Hippocampal formation (tissue), 2 donors: ENCODE results near the gene HOXC9.

Source experiments
- DNase-seq, 2 donors: peaks; one replicate each; lab custom pipeline; 2025; lab: John Stamatoyannopoulos, UW

The HOXC9 gene

DNA sequence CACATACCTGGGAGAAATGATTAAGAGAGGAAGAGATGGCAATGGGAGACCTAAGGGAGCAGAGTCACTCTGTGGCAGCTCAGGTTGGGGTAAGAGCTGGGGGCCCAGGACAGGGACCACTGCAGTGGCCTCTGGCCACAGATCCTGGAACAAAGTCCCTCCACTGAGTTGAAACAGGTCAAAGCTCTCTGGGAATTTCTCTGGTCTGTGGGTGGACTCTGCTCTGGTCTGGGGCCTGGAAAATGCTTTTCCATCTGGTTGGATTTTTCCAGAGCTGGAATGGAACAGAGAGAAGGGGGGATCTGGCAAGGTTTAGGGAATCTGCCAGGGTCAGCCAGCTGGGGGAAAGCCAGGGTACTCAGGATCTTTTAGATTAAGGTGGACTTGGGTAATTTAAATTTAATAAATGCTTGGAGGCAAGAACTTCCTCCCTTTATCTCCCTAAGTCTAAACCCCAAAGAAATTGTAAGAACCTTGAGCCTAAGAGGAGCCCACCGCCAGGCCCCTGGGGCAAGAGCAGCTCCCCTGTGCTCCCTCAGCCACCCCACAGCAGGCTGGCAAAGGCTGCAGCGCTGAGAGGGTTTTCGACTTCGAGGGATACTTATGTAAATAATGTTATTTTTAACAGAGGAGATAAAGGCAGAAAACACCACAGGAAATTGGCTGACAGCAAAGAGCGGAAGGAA, 11.3 kb upstream of the HOXC9 start:
- no peak for DNase-seq

DNA sequence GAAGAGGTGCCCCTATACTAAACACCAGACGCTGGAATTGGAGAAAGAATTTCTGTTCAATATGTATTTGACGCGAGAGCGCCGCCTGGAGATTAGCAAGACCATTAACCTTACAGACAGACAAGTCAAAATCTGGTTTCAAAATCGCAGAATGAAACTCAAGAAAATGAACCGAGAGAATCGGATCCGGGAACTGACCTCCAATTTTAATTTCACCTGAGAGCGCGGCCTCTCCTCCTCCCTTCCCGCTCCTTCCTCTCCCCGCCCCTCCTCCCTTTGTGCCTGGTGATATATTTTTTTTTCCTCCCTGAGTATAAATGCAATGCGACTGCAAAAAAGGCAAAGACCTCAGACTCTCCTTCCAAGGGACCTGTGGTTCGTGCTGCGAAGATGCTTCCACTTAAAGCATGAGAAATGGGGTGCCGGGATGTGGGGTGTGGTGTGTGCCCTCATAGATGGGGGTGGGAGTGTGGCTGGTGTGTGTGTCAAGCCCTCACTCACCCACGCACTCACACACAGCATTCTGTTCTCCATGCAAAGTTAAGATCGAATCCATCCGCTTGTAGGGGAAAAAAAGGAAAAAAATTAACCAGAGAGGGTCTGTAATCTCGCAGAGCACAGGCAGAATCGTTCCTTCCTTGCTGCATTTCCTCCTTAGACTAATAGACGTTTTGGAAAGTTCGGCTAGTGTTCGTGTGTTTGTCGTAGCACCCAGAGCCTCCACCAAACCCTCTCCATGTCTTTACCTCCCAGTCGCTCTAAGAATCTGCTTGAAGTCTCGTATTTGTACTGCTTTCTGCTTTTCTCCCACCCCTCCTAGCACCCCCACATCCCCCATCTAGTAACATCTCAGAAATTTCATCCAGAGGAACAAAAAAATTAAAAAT, 10.5 kb upstream of the HOXC9 start:
- peak in 1 of 2 donors; percentile 3 for DNase-seq

DNA sequence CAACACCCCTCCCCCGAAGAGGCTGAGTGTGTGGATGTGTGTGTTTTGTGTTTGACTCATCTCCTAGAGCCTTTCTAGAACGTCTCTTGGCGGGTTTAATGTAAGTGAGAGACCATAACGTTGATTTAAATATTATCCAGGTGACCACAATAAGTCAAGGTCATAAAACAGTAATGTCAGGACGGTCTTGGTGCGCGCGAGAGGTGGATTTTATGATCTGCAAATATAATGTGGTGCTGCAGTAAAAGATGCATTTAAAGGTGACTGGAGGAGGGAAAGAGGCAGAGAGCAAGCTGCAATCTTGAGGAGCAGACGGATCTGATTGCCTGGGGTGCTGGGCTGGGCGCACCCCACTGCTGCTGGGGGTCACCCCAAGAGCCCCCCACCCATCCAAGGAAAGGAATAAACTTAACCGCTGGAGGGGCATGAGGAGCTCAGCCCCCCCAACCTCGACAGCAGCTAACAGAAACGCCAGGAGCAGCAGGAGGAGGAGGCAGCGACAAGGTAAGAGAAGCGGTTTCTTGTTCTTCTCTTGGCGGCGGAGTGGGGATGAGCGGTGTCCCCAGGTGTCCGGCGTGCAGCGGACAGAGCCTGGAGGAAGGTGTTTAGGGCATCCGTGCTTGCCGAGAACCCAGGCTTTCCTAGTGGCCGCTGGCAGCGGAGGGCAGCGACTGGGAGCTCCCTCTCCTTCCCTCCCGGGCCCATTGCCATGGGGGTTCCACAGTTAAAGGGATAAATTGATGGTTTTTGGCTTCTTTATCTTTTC, 9.5 kb upstream of the HOXC9 start:
- DNase-seq, result no peak

DNA sequence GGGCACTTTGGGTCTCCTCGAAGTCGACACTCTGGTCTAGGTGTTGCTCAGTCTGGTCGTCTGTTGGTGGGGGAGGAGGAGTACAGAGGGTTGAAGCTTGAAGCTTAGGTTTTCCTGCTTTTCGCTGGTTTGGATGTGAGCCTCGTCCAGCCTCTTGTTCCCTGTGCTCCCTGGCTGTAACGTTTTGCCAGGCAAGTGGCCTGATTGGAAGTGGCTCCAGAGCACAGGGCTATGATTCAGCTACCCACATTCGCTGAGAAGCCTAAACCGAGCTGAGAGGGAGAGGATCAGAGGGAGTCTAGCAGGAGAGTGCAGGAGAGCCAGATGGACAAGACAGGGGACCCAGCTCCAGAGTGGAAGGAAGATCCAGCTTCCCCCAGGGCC, 8.9 kb upstream of the HOXC9 start:
- DNase-seq, result no peak

DNA sequence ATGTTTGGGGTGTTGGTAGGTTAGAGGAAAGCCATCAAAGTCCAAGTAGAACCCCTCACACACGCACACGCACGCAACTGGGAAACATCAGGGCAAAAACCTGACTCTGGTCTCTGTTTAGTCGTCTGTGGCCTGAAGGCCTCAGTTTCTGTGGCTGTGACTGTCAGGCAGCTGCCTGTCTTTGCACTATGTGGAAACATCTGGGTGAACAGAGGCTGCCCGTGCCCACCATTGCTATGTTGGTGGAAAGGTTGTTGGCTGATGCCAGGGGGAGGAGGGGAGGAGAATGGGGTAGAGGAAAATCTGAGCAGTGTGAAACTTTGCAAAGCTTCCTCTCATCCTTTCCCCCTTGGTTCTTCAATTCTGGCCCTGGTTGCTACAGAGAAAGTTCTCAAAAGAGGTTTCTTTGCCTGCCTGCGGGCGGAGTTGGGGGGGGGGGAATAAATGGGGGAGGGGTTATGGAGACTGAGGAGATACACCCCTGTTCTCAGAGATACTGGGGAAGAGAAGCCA, 7.5 kb upstream of the HOXC9 start:
- no peak for DNase-seq

DNA sequence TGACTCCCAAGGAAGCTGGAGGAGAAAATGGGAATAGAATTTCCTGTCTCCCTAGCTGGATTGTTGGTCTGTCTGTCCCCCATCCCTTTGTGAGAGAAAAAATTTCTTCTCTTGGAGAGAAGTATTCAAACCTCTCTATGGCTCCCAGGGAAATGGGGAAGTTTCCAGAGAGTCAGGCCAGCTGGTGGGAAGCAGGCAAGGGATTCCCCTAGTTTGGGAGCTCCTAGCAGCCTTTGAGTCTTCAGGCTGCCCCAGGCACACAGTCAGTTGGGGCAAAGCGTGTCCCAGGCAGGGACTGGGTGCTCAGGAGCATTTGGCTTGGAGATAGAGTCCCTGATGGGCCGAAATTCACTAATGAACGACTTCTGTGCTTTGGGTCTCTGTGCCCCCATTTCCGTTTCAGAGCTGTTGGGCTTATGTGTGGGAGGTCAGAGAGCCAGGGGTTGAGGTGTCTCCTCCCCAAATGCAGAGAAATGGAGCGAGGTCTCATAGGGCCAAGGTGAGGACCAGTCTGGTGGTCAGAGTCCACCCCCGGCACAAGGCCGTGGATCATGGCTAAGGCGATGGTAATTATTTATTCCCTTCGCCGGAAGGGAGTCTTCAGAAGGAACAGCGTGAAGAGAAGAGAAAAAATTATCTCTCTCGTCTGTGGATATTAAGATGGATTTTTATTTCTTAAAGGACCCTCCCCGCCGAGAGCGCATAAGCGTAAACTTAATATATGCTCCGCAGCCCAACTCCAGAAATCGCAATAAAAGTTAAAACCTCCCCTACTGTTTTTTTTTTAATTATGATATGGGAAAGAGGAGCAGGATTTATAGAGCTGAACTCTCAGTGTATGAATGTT, 6.6 kb upstream of the HOXC9 start:
- DNase-seq, result no peak

DNA sequence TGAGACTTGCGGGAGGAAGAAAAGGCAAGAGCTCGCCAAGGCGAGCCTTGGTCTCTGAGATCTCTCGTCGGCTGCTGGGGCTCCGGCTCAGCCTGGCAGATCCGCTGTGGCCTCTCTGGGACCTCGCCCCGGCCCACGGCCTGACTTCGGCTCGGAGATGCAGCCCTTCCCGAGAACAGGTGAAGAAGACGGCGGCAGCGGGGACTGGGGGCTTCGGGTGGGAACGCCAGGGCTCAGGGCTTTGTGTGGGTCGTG, 6.0 kb upstream of the HOXC9 start:
- no peak for DNase-seq

DNA sequence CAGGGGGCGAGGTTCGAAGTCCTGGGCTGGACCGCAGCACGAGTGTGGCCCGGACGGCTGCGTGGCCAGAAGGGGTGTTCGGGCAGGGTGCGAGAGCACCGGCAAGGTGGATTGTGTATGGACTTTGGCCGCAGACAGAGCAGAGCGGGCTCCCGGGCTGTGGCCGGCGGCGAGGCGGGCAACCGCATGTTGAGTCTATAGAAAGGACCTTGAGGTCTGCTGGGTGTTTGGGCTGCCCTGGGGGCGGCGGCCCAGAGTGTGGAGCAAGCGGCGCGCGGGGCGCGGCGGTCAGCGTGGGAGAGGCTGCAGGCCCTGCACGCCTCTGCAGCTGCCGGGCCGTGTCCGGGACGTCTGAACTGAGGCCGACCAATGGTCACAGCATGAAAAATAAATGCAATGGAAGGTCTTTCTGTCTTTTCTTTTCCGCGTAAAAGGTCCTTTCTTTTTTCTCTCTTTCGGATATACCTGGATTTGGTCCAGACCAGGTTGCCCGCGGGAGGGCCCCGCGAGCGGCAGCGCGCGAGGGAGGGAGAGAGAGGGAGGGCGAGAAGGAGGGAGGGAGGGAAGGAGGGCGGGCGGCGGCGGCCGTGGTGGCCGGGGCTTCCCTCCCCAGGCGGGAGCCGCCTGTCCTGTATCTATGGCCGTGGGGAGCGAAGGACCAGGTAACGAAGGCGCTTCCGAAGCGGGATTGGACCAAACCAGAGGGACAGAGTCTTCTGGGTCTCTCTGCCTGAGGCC, 5.5 kb upstream of the HOXC9 start:
- no peak for DNase-seq

DNA sequence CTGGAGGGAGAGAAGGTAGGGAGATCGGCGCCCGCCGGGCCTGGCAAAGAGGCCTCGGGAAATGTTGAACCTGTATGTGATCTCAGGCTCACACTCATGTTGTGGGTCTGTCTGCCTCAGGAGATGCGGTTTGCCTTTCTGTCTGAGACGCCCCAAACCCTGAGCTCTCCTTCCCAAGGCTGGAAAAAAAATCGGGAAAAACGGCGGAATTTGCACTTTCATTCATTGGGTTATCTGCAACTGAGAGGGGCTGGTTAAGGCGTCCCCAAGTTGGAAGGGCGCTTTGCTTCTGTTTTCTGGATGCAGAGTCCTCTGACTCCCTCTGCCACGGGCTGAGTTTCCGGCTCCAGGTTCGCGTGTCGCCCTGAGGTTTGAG, 5.0 kb upstream of the HOXC9 start:
- no peak for DNase-seq

DNA sequence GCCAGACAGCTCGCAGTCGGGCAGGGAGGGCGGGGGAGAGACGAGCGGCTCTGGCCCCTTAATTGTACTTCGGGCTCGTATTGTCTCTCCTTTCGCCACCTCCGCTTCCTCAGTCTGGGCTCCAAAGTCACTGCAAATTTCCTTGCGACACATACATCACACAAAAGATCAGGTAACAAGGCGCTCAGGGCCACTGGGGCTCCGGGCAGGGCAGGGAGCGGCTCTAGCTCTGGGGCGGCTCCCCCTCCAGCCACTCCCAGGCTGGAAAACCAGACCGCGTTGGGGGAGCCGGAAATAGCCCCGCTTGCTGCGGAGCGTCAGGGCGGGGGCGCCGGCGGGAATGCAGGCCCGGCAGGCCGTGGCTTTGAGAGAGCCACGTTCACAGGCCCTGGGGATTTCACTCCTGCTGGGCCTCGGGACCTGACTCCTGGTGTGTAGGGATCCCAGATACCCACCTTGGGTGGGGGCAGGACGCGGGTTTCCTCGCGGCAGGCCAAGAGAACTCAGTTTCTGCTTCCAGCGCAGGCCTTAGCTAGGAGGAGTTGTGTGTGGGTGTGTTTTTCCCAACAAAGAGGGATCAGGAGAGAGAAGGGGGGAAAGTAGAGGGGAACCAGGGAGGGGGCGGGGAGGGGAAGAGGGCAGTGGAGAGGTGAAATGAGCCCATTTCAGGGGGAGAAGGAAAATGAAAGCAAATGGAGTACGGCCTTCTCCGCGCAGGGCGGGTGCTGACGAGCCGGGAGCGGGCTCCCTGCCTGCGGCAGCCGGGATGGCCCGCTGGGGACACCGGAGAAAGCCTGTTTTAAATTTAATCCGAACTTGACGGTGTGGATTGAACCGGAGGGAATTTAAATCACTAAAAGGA, 4.4 kb upstream of the HOXC9 start:
- no peak for DNase-seq

DNA sequence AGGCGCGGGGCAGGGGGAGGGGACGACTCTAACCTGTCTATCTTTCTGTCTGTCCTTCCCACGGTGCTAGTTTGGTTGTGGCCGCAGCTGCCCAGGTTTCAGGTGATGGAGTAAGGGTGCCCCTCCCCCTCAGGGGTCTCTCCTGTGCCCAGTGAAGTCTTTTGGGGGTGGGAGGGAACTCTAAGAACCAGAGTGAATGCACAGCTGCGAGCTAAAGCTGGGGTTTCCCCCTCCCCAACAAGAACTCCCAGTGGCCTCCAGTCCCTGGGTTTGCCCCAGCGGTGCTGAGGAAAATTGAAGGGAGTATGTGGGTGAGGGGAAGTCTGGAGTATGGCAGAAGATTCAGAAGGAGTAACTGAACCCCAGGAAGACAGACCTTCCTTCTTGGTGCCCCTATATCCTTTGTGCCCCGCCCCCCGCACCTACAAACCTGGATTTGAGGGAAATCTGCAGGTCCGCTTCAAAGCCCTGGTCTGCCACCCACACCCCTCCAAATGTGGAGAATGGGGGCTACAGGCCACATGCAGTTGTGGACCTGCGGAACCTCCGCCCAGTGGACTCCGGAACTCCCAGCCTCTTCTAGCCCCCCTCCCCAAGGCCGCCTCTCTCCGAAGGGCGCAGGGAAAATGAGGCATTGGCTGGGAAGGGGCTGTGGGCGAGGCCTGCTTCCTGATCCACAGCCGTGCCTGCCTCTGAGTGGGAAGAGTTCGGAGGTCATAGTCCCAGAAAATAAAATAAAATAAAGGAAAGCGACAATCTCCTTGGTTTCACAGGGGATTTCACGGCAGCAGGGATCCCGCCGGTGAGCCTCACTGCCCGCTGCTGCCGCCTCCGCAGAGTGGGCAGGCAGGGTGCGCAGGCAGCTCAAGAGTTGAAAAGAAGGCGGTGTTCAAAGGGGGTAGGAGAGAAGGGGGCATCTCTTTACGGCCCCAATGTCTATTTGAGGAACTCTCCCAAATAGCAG, 3.4 kb upstream of the HOXC9 start:
- no peak for DNase-seq

DNA sequence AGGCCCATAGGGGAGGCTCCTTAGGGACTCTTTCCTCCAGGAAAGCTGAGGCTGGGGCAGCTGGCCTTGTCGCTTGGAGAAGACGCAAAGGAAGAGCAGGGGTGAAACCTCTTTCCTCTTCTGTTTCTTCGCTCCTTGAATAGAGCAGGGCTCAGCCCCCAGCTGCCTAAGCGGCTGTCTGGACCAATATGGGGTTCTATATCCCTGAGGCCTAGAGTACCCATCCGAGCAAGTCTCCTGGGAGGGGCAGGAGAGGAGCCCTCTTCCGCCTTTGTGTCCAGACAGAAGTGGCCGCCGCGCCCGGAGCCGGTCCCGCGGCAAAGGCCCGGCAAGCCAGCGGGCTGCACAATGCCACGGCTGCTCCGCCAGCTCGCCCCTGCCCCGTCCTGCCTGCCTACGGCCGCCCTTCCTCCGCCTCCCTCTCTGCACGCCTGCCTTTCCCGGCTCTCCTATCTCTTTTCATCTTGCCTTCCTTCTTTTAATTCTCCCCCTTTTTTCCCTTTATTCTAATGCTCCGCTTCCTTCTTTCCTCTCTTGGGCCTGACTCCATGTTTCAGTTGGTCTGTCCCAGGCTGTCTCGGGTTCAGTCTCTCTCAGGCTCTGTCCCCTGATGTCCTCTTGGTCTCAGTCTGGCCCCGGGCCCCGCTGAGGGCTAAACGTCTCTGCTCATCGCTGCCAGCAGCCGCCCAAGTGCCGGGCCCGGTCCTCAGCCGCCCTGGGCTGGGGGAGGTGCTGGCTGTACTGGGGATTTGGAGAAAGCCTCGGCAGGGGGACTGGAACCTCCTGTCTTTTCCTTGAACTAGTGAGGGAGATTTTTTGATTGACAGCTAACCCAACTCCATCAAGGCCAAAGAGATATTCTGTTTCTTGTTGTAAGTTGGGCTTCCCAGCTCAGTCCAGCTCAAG, 2.5 kb upstream of the HOXC9 start:
- DNase-seq, result no peak

DNA sequence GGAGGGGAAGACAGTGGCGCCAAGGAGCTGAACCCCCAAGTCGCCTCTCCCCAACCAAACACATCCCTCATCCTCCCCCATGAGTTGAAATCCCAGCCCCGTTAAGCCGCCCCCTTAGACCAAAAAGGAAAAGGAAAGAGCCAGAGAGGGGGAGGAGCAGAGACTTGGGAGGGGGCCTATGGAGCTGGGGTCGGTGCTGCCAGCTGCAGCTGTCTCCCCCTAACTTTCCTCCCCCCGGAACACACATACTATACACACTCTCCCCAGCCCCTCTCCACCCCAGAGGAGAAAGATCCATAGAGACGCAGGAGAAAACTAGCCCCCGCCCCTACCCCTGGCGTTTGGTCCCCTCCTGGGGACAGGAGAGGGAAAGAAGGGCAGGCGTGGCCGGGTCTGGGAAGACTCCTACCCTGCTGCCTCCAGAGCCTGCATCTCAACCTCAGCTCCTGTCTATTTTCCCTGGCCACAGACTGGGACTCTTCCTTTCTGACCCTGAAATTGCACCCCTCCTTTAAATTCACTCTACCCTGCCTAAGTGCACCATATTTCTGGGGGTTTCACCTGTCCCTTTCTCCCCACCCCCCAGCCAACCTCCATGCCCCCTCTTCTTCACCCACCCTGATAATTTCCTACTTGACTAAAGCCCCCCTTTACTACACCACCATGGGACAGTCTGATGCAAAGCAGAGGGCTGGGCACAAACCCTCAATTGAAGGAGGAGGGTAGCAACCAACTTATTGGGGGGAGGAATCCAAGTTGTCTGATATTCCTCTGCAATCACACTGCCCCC, 1.7 kb upstream of the HOXC9 start:
- no peak for DNase-seq

DNA sequence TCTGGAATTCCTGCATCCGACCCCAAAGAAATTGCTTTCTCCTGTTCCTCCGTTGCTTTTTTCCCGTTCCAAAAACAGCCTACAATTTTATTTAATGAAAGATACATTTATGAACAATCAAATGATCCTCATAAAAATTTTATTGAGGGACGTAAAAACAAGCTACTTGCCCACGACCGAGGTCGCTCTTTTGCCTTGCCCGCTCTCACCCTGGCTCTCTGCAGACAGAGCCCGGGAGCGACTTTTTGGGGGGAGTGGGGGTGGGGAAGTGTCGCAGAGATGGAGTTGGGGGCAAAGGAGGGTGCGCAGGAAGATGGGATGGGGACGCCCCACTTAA, 1.1 kb upstream of the HOXC9 start:
- no peak for DNase-seq

DNA sequence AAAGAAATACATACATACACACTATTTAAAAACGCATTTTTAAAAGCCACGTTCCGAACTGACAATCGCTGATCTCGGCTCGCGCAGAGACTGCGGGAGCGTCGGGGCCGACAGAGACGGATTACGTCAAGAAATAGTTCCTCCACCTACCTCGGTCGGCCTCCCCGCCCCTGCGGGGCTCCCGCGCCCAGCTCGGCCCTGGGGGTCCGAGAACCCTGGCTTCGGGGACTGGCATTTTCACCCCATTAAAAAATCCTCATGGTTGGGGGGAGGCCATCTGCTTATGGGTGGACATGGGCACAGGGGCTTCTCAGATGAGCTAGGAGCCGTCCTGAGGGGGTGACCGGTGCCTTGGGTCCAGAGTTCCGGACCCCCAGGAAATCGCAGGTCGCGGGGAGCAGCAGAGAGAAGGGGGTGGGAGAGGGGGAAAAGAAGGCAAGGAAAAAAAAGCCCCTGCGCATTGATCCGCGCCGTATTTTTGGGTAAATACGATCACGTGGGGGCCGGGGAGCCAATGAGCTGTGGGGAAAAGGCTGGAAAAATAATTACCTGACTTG, 324 bp upstream of the HOXC9 start:
- no peak for DNase-seq

DNA sequence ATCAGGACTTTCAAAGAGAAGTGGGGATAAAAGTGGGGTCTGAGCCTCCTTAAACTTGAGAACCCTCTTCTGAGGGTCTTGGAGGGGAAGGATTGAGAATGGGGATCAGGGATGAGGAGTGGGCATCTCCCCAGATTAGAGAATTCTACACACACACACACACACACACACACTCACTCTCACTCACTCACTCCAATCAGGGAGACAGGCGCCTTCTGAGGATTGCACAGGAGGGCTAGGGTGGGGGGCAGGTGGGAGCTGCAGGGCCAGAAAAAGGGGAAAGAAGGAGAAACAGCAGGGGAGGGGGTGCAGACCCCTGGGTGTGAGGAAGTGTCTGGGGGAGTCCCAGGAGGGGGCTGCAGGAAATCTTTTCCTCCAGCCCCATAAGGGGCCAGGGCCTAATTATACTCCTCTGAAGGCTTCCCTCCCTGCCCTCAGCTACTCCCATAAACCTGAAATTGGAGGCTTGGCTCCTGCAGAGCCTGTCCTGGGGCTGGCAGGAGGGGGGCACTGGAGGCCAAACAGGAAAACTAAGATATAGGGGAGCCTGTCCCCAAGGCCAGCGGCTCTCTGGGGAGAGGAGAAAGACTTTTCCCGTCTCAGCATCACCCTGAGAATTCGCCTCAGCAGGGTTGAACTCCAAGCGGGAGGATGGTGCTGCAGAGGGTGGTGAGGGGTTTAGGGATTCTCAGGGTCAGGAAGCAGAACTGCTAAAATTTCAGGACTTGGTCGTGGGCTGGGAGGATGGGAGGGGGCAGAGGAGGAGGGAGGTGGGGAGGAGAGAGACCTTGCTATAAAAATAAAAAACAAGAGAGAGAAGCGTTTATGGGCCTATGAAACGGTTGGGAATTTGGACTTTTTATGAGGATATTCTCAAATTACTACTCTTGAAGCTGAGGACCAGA, 1.6 kb downstream of the HOXC9 start:
- DNase-seq, result no peak
